A549 (cell line): ENCODE measurements around the gene RERE.

Experiments used
- CTCF ChIP-seq: fragments of >200 bp; sonication (Bioruptor Twin); formaldehyde crosslinking; IDR thresholded peaks from 3 replicates; pipeline ENCODE4 v1.5.1; 2016
- EP300 ChIP-seq, 2 experiments: fragments of >200 bp; sonication (Bioruptor Twin); formaldehyde crosslinking; IDR thresholded peaks; 2 replicates in 1 of 2; 3 replicates in 1 of 2; pipeline ENCODE4 v1.6.1; 2016 to 2017
- SREBF2 ChIP-seq: fragments of 450-650 bp; IDR thresholded peaks from 2 replicates; pipeline ENCODE4 v1.6.1; 2014; ENCODE audit warnings: mild to moderate bottlenecking, moderate library complexity

- TF ChIP-seq SREBF2 (no peak), EP300 (IDR thresholded peaks at IDR 0.05) (no peak), CTCF (no peak)
These were observed 469.8 kb downstream of the RERE start for GRCh38 chr1:8347635-8348034.
